ENCODE data around the gene LCN6. TPM values are rescaled to one million over a fixed set of nuclear protein-coding genes. Genes with fewer than 3 reads are reported as not detected.

The LCN6 gene
- total and polyA plus RNA-seq, 9 of the 15 experiments (the other 6 are each of a cell fraction or from before 2014, with no cell fraction given) = 0.10 to 0.45 (median 0.37) TPM; not detected in 5

DNA sequence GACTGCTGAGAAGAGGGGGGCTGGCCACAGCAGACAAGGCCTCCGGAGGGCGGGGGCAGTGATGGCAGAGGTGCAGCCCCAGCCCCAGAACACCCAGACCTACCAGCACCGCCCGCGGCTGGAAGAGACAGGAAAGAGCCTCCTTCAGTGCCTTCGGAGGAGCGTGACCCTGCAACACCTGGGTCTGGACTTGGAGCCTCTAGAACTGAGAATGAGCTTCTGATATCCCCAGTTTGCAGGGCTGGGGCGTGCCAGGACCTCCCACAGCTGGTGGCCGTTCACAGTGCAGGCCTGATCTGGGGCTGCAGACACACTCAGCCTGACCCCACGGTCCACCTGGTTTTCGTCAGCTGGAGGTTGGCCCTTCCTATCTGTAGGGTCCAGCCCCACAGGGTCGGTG, 14.7 kb downstream of the LCN6 start:
- Histone ChIP-seq H3K27ac (ENCODE audit: extremely low read depth, low read depth, low read length) (no peak overlapping the region), H3K4me2 (ENCODE audit: insufficient read depth, low read length) (no peak overlapping the region), H3K9me3 (replicated peaks; ENCODE audit: control insufficient read depth, insufficient read depth, low read depth, low read length) (no peaks in the 10 kb centered on the region), H3K9me1 (ENCODE audit: control insufficient read depth, insufficient read depth, low read length) (peaks cover 8% of the 10 kb centered on the region), H3K9ac (ENCODE audit: insufficient read depth in 1 of 2, low read depth in 2 of 2, low read length in 2 of 2) (peak overlapping the region in 1 of 2 experiments; percentile 77; a peak in 2 of 4 replicates), H2AFZ (ENCODE audit: low read depth, low read length) (no peak overlapping the region), H4K20me1 (replicated peaks; ENCODE audit: control insufficient read depth, insufficient read depth, low read length) (no peaks in the 10 kb centered on the region), H3K4me1 (replicated peaks in 1 of 2; ENCODE audit: control insufficient read depth in 2 of 2, insufficient read depth in 2 of 2, low read length in 2 of 2) (peaks cover 14 to 55% of the 10 kb centered on the region in 2 experiments; a peak in 4 of 5 replicates), H3K4me3 (no peak overlapping the region), H3K36me3 (ENCODE audit: control insufficient read depth, insufficient read depth, low read length) (peaks cover 15% of the 10 kb centered on the region; the same call in 2 of the 3 replicates), H3K27me3 (ENCODE audit: control insufficient read depth in 2 of 2, insufficient read depth in 2 of 2, low read length in 2 of 2) (no peaks in the 10 kb centered on the region; a peak in 1 of 5 replicates), H3K79me2 (ENCODE audit: control insufficient read depth, insufficient read depth, low read length) (peaks cover 27% of the 10 kb centered on the region)
- no peak for FAIRE-seq
- ChIA-PET CTCF (ENCODE audit: low intra/inter-chr PET ratio) (no interaction called here), POLR2A (interaction anchor here (1.0 kb wide), 1 partner anchor 14 kb away, joined by 3 read pairs; no protein-coding TSS in a partner anchor)
- TF ChIP-seq CBFA2T3 (IDR thresholded peaks at IDR 0.05) (peak; percentile 45), IRF2 (CRISPR knock-in tag; IDR thresholded peaks at IDR 0.05) (no peak), CBFA2T2 (conservative IDR thresholded peaks at IDR 0.05) (peak; percentile 38; the same call in 1 of the 2 replicates)
- WGBS (ENCODE audit: insufficient coverage, low coverage, missing lambda C conversion rate) = 59% methylated on average over 9 of the region's 12 CpGs
- intact Hi-C loops (cut with micrococcal nuclease) = no loop called here
- in situ Hi-C loops (cut with MboI) = no loop called here
- no peak for ATAC-seq
- DNase-seq (ENCODE audit: extremely low read depth in 1 of 4, low spot score in 3 of 4) = no peak
- BruUV-seq (replicated peaks) = no TSS peak

DNA sequence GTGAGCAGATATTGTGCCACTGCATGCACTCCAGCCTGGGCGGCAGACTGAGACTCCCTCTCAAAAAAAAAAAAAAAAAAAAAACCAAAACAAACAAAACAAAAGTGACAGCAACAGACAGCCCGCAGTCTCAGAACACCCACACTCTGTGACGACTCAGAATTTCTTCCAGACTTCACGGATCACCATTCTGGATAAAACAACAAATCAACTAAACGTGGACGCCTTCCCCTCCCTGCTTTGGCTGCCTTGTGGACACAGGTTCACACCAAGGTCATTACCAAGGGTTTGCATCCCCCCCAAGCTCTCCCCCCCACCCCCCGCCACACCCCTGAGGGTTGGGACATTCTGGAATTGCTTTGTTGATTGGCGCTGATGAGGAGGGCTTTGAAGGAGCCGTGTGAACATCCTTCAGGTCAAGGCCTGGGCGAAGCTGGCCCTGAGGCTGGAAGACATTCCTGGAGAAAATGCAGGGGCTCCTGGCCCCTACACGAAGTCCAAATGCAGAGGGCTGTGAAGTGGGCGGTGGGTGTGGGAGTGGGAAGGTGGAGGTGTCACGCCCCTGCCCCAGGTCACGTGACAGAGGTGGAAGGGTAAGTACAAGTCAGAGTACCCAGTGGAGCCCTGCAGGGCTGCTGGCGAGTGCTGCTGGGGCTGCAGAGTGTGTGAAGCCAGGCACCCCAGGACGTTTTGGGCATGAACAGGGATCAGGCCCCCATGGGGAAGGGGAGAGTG, 15.7 kb downstream of the LCN6 start:
- Histone ChIP-seq H3K9ac (ENCODE audit: insufficient read depth in 1 of 2, low read depth in 2 of 2, low read length in 2 of 2) (peak overlapping the region in 1 of 2 experiments; percentile 24; a peak in 2 of 4 replicates), H3K27ac (ENCODE audit: extremely low read depth, low read depth, low read length) (no peak overlapping the region), H2AFZ (ENCODE audit: low read depth, low read length) (no peak overlapping the region), H3K27me3 (ENCODE audit: control insufficient read depth in 2 of 2, insufficient read depth in 2 of 2, low read length in 2 of 2) (no peaks in the 10 kb centered on the region), H3K4me2 (ENCODE audit: insufficient read depth, low read length) (no peak overlapping the region), H3K36me3 (ENCODE audit: control insufficient read depth, insufficient read depth, low read length) (peaks cover 15% of the 10 kb centered on the region; the same call in 2 of the 3 replicates), H3K4me1 (replicated peaks in 1 of 2; ENCODE audit: control insufficient read depth in 2 of 2, insufficient read depth in 2 of 2, low read length in 2 of 2) (peaks cover 14 to 65% of the 10 kb centered on the region in 2 experiments; a peak in 4 of 5 replicates), H4K20me1 (replicated peaks; ENCODE audit: control insufficient read depth, insufficient read depth, low read length) (peaks cover 2% of the 10 kb centered on the region), H3K79me2 (ENCODE audit: control insufficient read depth, insufficient read depth, low read length) (peaks cover 37% of the 10 kb centered on the region), H3K9me3 (replicated peaks; ENCODE audit: control insufficient read depth, insufficient read depth, low read depth, low read length) (no peaks in the 10 kb centered on the region), H3K4me3 (no peak overlapping the region), H3K9me1 (ENCODE audit: control insufficient read depth, insufficient read depth, low read length) (peaks cover 8% of the 10 kb centered on the region)
- FAIRE-seq (peak; percentile 66), DNase-seq (ENCODE audit: extremely low read depth in 1 of 4, low spot score in 3 of 4) (no peak), ATAC-seq (no peak)
- CTCF ChIA-PET (ENCODE audit: low intra/inter-chr PET ratio) = no interaction called here
- in situ Hi-C loops (cut with MboI) (no loop called here), intact Hi-C loops (cut with micrococcal nuclease) (no loop called here)
- no TSS peak for BruUV-seq (replicated peaks)
- POLR2A ChIA-PET = no interaction called here
- WGBS (ENCODE audit: insufficient coverage, low coverage, missing lambda C conversion rate) = 32% methylated on average over 13 of the region's 16 CpGs
- TF ChIP-seq, protein P1, sequence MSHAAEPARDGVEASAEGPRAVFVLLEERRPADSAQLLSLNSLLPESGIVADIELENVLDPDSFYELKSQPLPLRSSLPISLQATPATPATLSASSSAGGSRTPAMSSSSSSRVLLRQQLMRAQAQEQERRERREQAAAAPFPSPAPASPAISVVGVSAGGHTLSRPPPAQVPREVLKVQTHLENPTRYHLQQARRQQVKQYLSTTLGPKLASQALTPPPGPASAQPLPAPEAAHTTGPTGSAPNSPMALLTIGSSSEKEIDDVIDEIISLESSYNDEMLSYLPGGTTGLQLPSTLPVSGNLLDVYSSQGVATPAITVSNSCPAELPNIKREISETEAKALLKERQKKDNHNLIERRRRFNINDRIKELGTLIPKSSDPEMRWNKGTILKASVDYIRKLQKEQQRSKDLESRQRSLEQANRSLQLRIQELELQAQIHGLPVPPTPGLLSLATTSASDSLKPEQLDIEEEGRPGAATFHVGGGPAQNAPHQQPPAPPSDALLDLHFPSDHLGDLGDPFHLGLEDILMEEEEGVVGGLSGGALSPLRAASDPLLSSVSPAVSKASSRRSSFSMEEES (CRISPR knock-in tag; IDR thresholded peaks at IDR 0.05) = peak; percentile 51
- TF ChIP-seq TOE1 (IDR thresholded peaks at IDR 0.05; ENCODE audit: borderline replicate concordance) = peak; percentile 61
- no peak for TF ChIP-seq TOE1 (CRISPR knock-in tag; IDR thresholded peaks at IDR 0.05; ENCODE audit: borderline replicate concordance, low read depth)
- no peak for TF ChIP-seq ZNF586 (CRISPR knock-in tag; conservative IDR thresholded peaks at IDR 0.05)
- TF ChIP-seq, protein P2, sequence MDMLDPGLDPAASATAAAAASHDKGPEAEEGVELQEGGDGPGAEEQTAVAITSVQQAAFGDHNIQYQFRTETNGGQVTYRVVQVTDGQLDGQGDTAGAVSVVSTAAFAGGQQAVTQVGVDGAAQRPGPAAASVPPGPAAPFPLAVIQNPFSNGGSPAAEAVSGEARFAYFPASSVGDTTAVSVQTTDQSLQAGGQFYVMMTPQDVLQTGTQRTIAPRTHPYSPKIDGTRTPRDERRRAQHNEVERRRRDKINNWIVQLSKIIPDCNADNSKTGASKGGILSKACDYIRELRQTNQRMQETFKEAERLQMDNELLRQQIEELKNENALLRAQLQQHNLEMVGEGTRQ (CRISPR knock-in tag; IDR thresholded peaks at IDR 0.05) = peak; percentile 48
- TF ChIP-seq, protein P3, sequence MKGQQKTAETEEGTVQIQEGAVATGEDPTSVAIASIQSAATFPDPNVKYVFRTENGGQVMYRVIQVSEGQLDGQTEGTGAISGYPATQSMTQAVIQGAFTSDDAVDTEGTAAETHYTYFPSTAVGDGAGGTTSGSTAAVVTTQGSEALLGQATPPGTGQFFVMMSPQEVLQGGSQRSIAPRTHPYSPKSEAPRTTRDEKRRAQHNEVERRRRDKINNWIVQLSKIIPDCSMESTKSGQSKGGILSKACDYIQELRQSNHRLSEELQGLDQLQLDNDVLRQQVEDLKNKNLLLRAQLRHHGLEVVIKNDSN (CRISPR knock-in tag; IDR thresholded peaks at IDR 0.05) = peak; percentile 55; the same call in 1 of the 2 replicates
- TF ChIP-seq RAD51 (IDR thresholded peaks at IDR 0.05; ENCODE audit: borderline replicate concordance, low read depth) = peak; percentile 77; the same call in 1 of the 2 replicates
- TF ChIP-seq ZNF384 (IDR thresholded peaks at IDR 0.05; ENCODE audit: low read depth, low read length) = peak; percentile 38; the same call in 1 of the 2 replicates
- no peak for TF ChIP-seq ESRRB (CRISPR knock-in tag; IDR thresholded peaks at IDR 0.05; ENCODE audit: borderline replicate concordance)

Data from K562 (cell line).